SH-SY5Y (cell line): ENCODE results near the gene CD276.

Experiments used
- GATA2 ChIP-seq: IDR thresholded peaks from 2 replicates; pipeline ENCODE4 v1.6.1; 2011; ENCODE audit warnings: mild to moderate bottlenecking, low read depth, low read length
- GATA3 ChIP-seq: IDR thresholded peaks from 2 replicates; pipeline ENCODE4 v1.6.1; 2011; ENCODE audit warnings: low read depth, mild to moderate bottlenecking, low read length, moderate library complexity

Gene CD276

GRCh38 chr15:73683777-73684580, at the start of gene CD276:
CD276 (plus strand) TSS chr15:73684383; CDS start chr15:73699640, 15,257 bp downstream.
- no peak for TF ChIP-seq GATA2
- TF ChIP-seq GATA3, result no peak

DNA sequence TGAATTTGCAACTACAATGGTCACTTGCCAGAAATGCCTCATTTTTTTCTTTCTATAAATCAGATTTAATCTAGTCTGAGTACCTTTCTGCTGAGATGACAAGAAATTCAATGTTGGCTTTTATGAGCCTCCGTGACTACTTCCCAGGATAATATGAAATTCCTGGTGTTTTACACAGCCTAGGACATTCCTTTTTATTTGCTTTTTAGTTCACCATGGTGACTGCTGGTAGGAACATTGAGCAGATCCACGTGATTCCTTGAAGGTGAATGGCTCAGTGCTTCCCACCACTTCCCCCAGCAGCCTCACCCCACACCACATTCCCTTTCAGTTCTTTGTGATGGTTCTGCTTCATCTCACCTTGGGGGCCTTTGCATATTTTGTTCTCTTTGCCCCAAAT, 46.7 kb upstream of the CD276 start:
- TF ChIP-seq GATA3, result no peak
- no peak for TF ChIP-seq GATA2

- no peak for TF ChIP-seq GATA2
- TF ChIP-seq GATA3, result no peak
Measured at GRCh38 chr15:73647259-73648013, 36.7 kb upstream of the CD276 start.

GRCh38 chr15:73648014-73648295, 36.2 kb upstream of the CD276 start:
- TF ChIP-seq GATA3, result no peak
- no peak for TF ChIP-seq GATA2

- no peak for TF ChIP-seq GATA3
- 0 out of 2 replicates have a peak, but pooled peaks have one; percentile 6 for TF ChIP-seq GATA2
Measured at GRCh38 chr15:73650416-73651126, 33.6 kb upstream of the CD276 start.

DNA sequence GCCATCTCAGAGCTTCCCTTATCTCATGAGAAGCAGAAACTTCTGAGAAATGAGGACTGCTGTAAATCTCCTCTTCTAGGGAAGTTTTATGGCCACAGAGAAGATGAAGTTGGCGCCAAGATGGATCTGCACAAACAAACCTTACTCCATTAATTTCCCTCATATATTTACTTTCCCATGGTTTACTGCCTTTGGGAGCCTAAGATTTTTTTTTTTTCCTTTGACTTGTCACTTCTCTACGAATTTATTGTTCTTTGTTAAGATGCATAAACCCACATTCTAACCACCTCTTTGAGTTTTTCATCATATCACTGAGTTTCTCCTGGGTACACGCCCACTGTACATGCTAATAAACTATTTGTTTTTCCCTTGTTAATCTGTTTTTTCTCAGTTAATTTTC, 29.5 kb upstream of the CD276 start:
- TF ChIP-seq GATA3, result no peak
- no peak for TF ChIP-seq GATA2

GRCh38 chr15:73655724-73656123, 28.5 kb upstream of the CD276 start:
- TF ChIP-seq GATA2, result no peak
- no peak for TF ChIP-seq GATA3

- TF ChIP-seq GATA2 (no peak), GATA3 (no peak)
Measured at GRCh38 chr15:73658645-73659044, 25.5 kb upstream of the CD276 start.

DNA sequence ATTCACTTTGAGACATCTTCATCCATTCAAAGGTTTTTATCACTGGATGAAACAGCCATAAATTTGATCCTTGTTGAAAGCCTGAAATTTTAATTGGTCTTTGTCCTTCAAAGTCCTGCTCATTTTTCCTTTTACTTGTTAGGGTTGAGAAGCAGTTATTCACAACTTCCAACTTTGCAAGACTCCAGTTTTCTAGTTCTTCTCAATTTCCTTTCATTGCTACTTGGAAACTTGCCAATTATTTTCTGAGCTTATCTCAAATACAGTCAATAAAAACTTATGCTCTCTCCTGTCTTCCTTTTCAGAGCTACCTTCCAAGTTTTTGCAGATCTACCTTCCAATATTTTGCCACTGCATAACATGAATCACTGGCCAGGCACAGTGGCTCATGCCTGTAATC, 23.7 kb upstream of the CD276 start:
- no peak for TF ChIP-seq GATA3

- TF ChIP-seq GATA3 (no peak), GATA2 (no peak)
Measured at GRCh38 chr15:73674587-73674986, 9.6 kb upstream of the CD276 start.

DNA sequence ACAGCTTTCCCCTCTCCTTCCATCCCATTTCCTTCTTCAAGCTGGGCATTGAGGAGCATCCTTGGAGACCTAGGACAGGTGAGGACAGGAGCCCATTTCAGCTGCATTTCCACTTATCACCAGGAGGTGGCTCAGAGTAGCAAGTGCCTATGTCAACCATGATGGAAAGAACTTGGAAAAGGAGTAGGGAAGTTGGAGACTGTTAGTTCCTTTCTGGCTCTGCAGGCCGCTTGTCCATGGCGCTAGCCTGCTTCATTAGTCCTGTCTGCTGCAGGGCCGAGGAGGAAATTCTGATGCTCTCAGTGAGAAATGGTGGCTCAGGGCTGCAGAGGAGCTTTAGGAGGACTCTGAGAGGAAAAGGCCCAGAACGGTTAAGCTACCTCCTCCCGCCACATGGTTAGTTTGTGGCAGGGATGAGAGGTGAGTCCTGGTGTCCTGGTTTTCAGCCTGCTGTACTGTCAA, 7.0 kb upstream of the CD276 start:
- no peak for TF ChIP-seq GATA2
- no peak for TF ChIP-seq GATA3

GRCh38 chr15:73677733-73678132, 6.5 kb upstream of the CD276 start:
- TF ChIP-seq GATA3 (no peak), GATA2 (no peak)

DNA sequence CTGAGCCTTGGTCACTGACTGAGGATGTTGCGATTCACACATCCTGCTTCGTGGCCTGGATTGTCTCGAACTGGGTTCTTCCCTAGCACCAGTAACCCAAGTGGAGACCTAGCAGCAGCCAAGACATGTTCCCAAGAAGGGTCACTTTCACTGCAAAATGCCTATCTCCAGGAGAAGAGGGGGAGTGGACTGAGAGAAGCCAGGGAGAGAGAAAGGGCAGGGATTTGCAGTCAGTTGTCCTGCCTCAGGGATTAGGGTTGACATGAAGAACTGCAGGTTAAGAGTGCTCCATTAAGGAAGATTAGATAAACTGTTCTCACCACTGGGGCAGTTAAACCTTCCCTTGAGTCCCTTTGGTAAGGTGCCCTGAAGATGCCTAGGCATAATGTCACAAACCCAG, 5.7 kb upstream of the CD276 start:
- no peak for TF ChIP-seq GATA3
- TF ChIP-seq GATA2, result no peak

- TF ChIP-seq GATA2, result no peak
- no peak for TF ChIP-seq GATA3
Measured at GRCh38 chr15:73679180-73679579, 5.0 kb upstream of the CD276 start.

GRCh38 chr15:73679964-73680363, 4.2 kb upstream of the CD276 start:
- TF ChIP-seq GATA2, result no peak
- no peak for TF ChIP-seq GATA3
